RWPE2 (cell line): ENCODE measurements around the gene C19orf38.

ENCODE experiments used
- ATAC-seq: fragments of 200-7000 bp; cut with Tn5 transposase; 3 replicates; pipeline ENCODE4 v1.9.1; 2021; ENCODE audit warnings: low read depth
- DNase-seq: peaks from one replicate; pipeline ENCODE4 v3.0.0-alpha.2; 2020; ENCODE audit warnings: low spot score
- H3K27ac ChIP-seq: fragments of 450-650 bp; 2 replicates; pipeline ENCODE4 v1.5.1; 2017; ENCODE audit warnings: mild to moderate bottlenecking; ENCODE audit not compliant: poor library complexity, severe bottlenecking
- H3K27me3 ChIP-seq: fragments of 250-450 bp; sonication (Bioruptor Pico); 2 replicates; pipeline ENCODE4 v1.5.1; 2021; ENCODE audit warnings: mild to moderate bottlenecking, moderate library complexity; ENCODE audit not compliant: insufficient read depth, poor library complexity, severe bottlenecking
- H3K36me3 ChIP-seq: fragments of 250-450 bp; sonication (Bioruptor Pico); 2 replicates; pipeline ENCODE4 v1.5.1; 2020; ENCODE audit warnings: low read depth, mild to moderate bottlenecking, moderate library complexity
- H3K4me1 ChIP-seq: fragments of 250-450 bp; sonication (Bioruptor Pico); 2 replicates; pipeline ENCODE4 v1.5.1; 2021; ENCODE audit warnings: mild to moderate bottlenecking, moderate library complexity; ENCODE audit not compliant: insufficient read depth, poor library complexity, severe bottlenecking
- H3K4me3 ChIP-seq: fragments of 250-450 bp; sonication (Bioruptor Pico); 2 replicates; pipeline ENCODE4 v1.5.1; 2021; ENCODE audit warnings: mild to moderate bottlenecking, moderate library complexity; ENCODE audit not compliant: severe bottlenecking
- H3K9me3 ChIP-seq: fragments of 250-450 bp; sonication (Bioruptor Pico); 2 replicates; pipeline ENCODE4 v1.5.1; 2021; ENCODE audit warnings: mild to moderate bottlenecking, moderate library complexity; ENCODE audit not compliant: severe bottlenecking
- CTCF ChIP-seq: fragments of 450-650 bp; IDR thresholded peaks from one replicate; pipeline ENCODE4 v1.5.1; 2017; ENCODE audit warnings: mild to moderate bottlenecking, moderate library complexity; ENCODE audit not compliant: poor library complexity, severe bottlenecking

C19orf38 gene

GRCh38 chr19:10888421-10888866, 40.2 kb downstream of the C19orf38 start:
- Histone ChIP-seq H3K27ac (no peak overlapping the region), H3K4me3 (no peak overlapping the region), H3K27me3 (no peaks in the 10 kb centered on the region), H3K4me1 (no peaks in the 10 kb centered on the region), H3K9me3 (no peaks in the 10 kb centered on the region), H3K36me3 (no peaks in the 10 kb centered on the region)
- DNase-seq, result no peak
- TF ChIP-seq CTCF, result no peak
- ATAC-seq, result no peak

- Histone ChIP-seq H3K36me3 (no peaks in the 10 kb centered on the region), H3K4me1 (no peaks in the 10 kb centered on the region), H3K4me3 (no peak overlapping the region), H3K27ac (no peak overlapping the region), H3K9me3 (no peaks in the 10 kb centered on the region), H3K27me3 (no peaks in the 10 kb centered on the region)
- ATAC-seq, result no peak
- no peak for DNase-seq
- TF ChIP-seq CTCF, result no peak
Observed at GRCh38 chr19:10889880-10890279, 41.7 kb downstream of the C19orf38 start.

GRCh38 chr19:10891405-10892086, 43.3 kb downstream of the C19orf38 start:
- Histone ChIP-seq H3K9me3 (no peaks in the 10 kb centered on the region), H3K4me1 (no peaks in the 10 kb centered on the region), H3K27me3 (no peaks in the 10 kb centered on the region), H3K36me3 (no peaks in the 10 kb centered on the region), H3K4me3 (no peak overlapping the region), H3K27ac (no peak overlapping the region)
- DNase-seq (no peak), ATAC-seq (peak; percentile 34; the same call in 1 of the 3 replicates)
- no peak for TF ChIP-seq CTCF

GRCh38 chr19:10892256-10892655, 44.0 kb downstream of the C19orf38 start:
- Histone ChIP-seq H3K9me3 (no peaks in the 10 kb centered on the region), H3K27ac (no peak overlapping the region), H3K4me3 (no peak overlapping the region), H3K4me1 (no peaks in the 10 kb centered on the region), H3K27me3 (no peaks in the 10 kb centered on the region), H3K36me3 (no peaks in the 10 kb centered on the region)
- TF ChIP-seq CTCF, result no peak
- DNase-seq (no peak), ATAC-seq (no peak)

- no peaks in the 10 kb centered on the region for H3K27me3 ChIP-seq
- DNase-seq, result no peak
- TF ChIP-seq CTCF, result no peak
- H3K4me1 ChIP-seq, result peaks cover 8% of the 10 kb centered on the region
- no peaks in the 10 kb centered on the region for H3K36me3 ChIP-seq
- ATAC-seq, result no peak
- H3K4me3 ChIP-seq, result no peak overlapping the region
- H3K9me3 ChIP-seq, result no peaks in the 10 kb centered on the region
- no peak overlapping the region for H3K27ac ChIP-seq
Observed at GRCh38 chr19:10894911-10895213, 46.6 kb downstream of the C19orf38 start.
